Uterus (tissue), 4 donors: ENCODE measurements around the gene FASTKD3. TPM values are rescaled to one million over a fixed set of nuclear protein-coding genes. Genes with fewer than 3 reads are reported as not detected.
A peak's percentile ranks its signal among the peaks of the same experiment; 100 is the strongest.
"Not testable (repeated sequence)": the region's sequence is repeated elsewhere in the genome, so short reads cannot be mapped to it uniquely, and the experiment has no call there.

Experiments
- DNase-seq, 2 donors: peaks; one replicate each; pipeline ENCODE4 v3.0.0-alpha.2; 2019 to 2020
- H3K27ac ChIP-seq, 2 donors: fragments of 200-600 bp; sonication (generic); 1 replicate in 1 of 2; 2 replicates in 1 of 2; pipeline ENCODE4 v1.5.1; 2016 to 2018
- H3K27me3 ChIP-seq, 2 donors: fragments of 200-600 bp; sonication (generic); one replicate each; pipeline ENCODE4 v1.5.1; 2018 to 2019; ENCODE audit warnings: control low read depth in 1 of 2
- H3K36me3 ChIP-seq, 2 donors: fragments of 200-600 bp; sonication (generic); one replicate each; pipeline ENCODE4 v1.5.1; 2019; ENCODE audit warnings: control low read depth in 1 of 2
- H3K4me1 ChIP-seq, 2 donors: fragments of 200-600 bp; sonication (generic); one replicate each; pipeline ENCODE4 v1.5.1; 2018 to 2019; ENCODE audit warnings: control low read depth in 1 of 2
- H3K4me3 ChIP-seq, 2 donors: fragments of 200-600 bp; sonication (generic); 1 replicate in 1 of 2; 2 replicates in 1 of 2; pipeline ENCODE4 v1.5.1; 2018 to 2019; ENCODE audit warnings: mild to moderate bottlenecking in 1 of 2
- H3K9me3 ChIP-seq, 2 donors: fragments of 200-600 bp; sonication (generic); one replicate each; pipeline ENCODE4 v1.5.1; 2019; ENCODE audit warnings: control low read depth in 1 of 2
- CTCF ChIP-seq, 4 experiments: fragments of 200-600 bp in 2 of 4; fragments of 450-650 bp in 2 of 4; sonication (generic) in 2 of 4; IDR thresholded peaks; one replicate each; pipeline ENCODE4 v1.5.1; 2016 to 2019; ENCODE audit warnings: antibody characterized with exemption in 4 of 4, mild to moderate bottlenecking in 2 of 4, moderate library complexity in 1 of 4
- POLR2A ChIP-seq, 2 donors: fragments of 450-650 bp; IDR thresholded peaks; one replicate each; pipeline ENCODE4 v1.6.1; 2016; ENCODE audit warnings: antibody characterized with exemption in 2 of 2, mild to moderate bottlenecking in 1 of 2, moderate library complexity in 1 of 2
- intact Hi-C: fragments of 100-400 bp; cut with DNase I; formaldehyde crosslinking; loops from one replicate; pipeline ENCODE4 v1.15.1; 2023; ENCODE audit warnings: low total_unique reads
- total RNA-seq, 4 donors: library from RNA; depleted of rRNA in 3 of 4; stranded (reverse); fragments of >200 nt in 3 of 4; gene quantifications; one replicate each; pipeline versions ENCODE4 v1.1.0 to v1.2.4, GENCODE V29; 2014 to 2023
- donor health status: DM: yes; HTN: yes; CAD: no.

FASTKD3 gene
- total RNA-seq, result 10 to 100 TPM in 1 of 4 donors, 1 to 10 TPM in 3; 3.3 to 20.2 (median 8.7) TPM

- TF ChIP-seq CTCF (IDR thresholded peaks at IDR 0.05), result peak in 1 of 4 experiments; percentile 9
- peak; percentile 17 to 62 for TF ChIP-seq POLR2A (IDR thresholded peaks at IDR 0.05)
- intact Hi-C loops, result no loop called here
- no peaks in the 10 kb centered on the region for H3K36me3 ChIP-seq
Measured at GRCh38 chr5:7868773-7869473, at the start of gene FASTKD3, which contains the start of gene MTRR. TSS of gene FASTKD3 (minus strand) at chr5:7869031. CDS start at chr5:7868083, 948 bp downstream. TSS of gene MTRR (plus strand) at chr5:7869148. CDS start at chr5:7870795, 1,647 bp downstream.

GRCh38 chr5:7917130-7918123 lies 48.6 kb upstream of the FASTKD3 start:
- intact Hi-C loops, result no loop called here
- peaks cover 0 to 2% of the 10 kb centered on the region in 2 donors for H3K9me3 ChIP-seq
- no peaks in the 10 kb centered on the region for H3K27me3 ChIP-seq
- no peak overlapping the region for H3K4me3 ChIP-seq
- no peak overlapping the region for H3K27ac ChIP-seq
- no peak for DNase-seq
- H3K4me1 ChIP-seq, result no peaks in the 10 kb centered on the region
- TF ChIP-seq POLR2A (IDR thresholded peaks at IDR 0.05) (no peak), CTCF (IDR thresholded peaks at IDR 0.05) (no peak)
- no peaks in the 10 kb centered on the region for H3K36me3 ChIP-seq

More at GRCh38 chr5:7868773-7869473, at the start of gene FASTKD3, which contains the start of gene MTRR:
- DNase-seq, result peak; percentile 90
- Histone ChIP-seq H3K27ac (peak within 1 kb of the TSS; percentile 51 to 66), H3K4me3 (peak within 1 kb of the TSS; percentile 62 to 67), H3K4me1 (peaks cover 0 to 9% of the 10 kb centered on the region in 2 donors), H3K27me3 (no peaks in the 10 kb centered on the region), H3K9me3 (no peaks in the 10 kb centered on the region)

GRCh38 chr5:7916171-7916804 lies 47.5 kb upstream of the FASTKD3 start:
- H3K36me3 ChIP-seq, result no peaks in the 10 kb centered on the region
- DNase-seq, result no peak
- no peak overlapping the region for H3K27ac ChIP-seq
- no peaks in the 10 kb centered on the region for H3K4me1 ChIP-seq
- intact Hi-C loops, result no loop called here
- TF ChIP-seq CTCF (IDR thresholded peaks at IDR 0.05) (no peak), POLR2A (IDR thresholded peaks at IDR 0.05) (no peak)
- H3K9me3 ChIP-seq, result peaks cover 0 to 6% of the 10 kb centered on the region in 2 donors
- H3K4me3 ChIP-seq, result no peak overlapping the region
- H3K27me3 ChIP-seq, result no peaks in the 10 kb centered on the region

- DNase-seq, H3K27me3 ChIP-seq, H3K4me1 ChIP-seq, H3K36me3 ChIP-seq, H3K4me3 ChIP-seq, intact Hi-C loops, H3K27ac ChIP-seq: not testable (repeated sequence)
- H3K9me3 ChIP-seq, result peaks cover 0 to 23% of the 10 kb centered on the region in 2 donors
Measured at GRCh38 chr5:7911429-7911771, 42.6 kb upstream of the FASTKD3 start.

- H3K27ac ChIP-seq, result no peak overlapping the region
- H3K9me3 ChIP-seq, result peaks cover 0 to 23% of the 10 kb centered on the region in 2 donors
- no peak for DNase-seq
- H3K27me3 ChIP-seq, result no peaks in the 10 kb centered on the region
- H3K4me3 ChIP-seq, result no peak overlapping the region
- intact Hi-C loops, result no loop called here
- no peaks in the 10 kb centered on the region for H3K36me3 ChIP-seq
- no peaks in the 10 kb centered on the region for H3K4me1 ChIP-seq
- no peak for TF ChIP-seq CTCF (IDR thresholded peaks at IDR 0.05)
- TF ChIP-seq POLR2A (IDR thresholded peaks at IDR 0.05), result no peak
Measured at GRCh38 chr5:7910738-7911428, 42.1 kb upstream of the FASTKD3 start.
